H9 (cell line): ENCODE data around the gene MICALL2. TPM values are rescaled to one million over a fixed set of nuclear protein-coding genes. Genes with fewer than 3 reads are reported as not detected.

Source experiments
- DNase-seq: peaks from one replicate; pipeline ENCODE4 v3.0.0-alpha.2; 2017
- H2AFZ ChIP-seq: one replicate; pipeline ENCODE4 v1.6.1; 2013; ENCODE audit warnings: mild to moderate bottlenecking, low read length, control low read depth, moderate library complexity
- H2AK5ac ChIP-seq: 2 replicates; pipeline ENCODE4 v1.6.1; 2013; ENCODE audit warnings: low read length, control low read depth, mixed read lengths; ENCODE audit not compliant: insufficient read length
- H2BK120ac ChIP-seq: one replicate; pipeline ENCODE4 v1.6.1; 2013; ENCODE audit warnings: low read depth, mild to moderate bottlenecking, low read length, control low read depth, inconsistent platforms; ENCODE audit not compliant: poor library complexity, severe bottlenecking
- H2BK12ac ChIP-seq: 2 replicates; pipeline ENCODE4 v1.6.1; 2013; ENCODE audit warnings: low read length, control low read depth, mixed read lengths, low read depth; ENCODE audit not compliant: insufficient read length
- H2BK15ac ChIP-seq: 2 replicates; pipeline ENCODE4 v1.6.1; 2013; ENCODE audit warnings: low read depth, low read length, control low read depth
- H2BK20ac ChIP-seq: one replicate; pipeline ENCODE4 v1.6.1; 2013; ENCODE audit warnings: low read depth, mild to moderate bottlenecking, low read length, control low read depth, inconsistent platforms; ENCODE audit not compliant: poor library complexity, severe bottlenecking
- H2BK5ac ChIP-seq: 2 replicates; pipeline ENCODE4 v1.6.1; 2013; ENCODE audit warnings: low read length, control low read depth, mixed read lengths; ENCODE audit not compliant: insufficient read length
- H3K14ac ChIP-seq: 2 replicates; pipeline ENCODE4 v1.6.1; 2013; ENCODE audit warnings: low read length, control low read depth; ENCODE audit not compliant: insufficient read depth
- H3K18ac ChIP-seq: 2 replicates; pipeline ENCODE4 v1.6.1; 2013; ENCODE audit warnings: low read depth, mild to moderate bottlenecking, mixed read lengths, low read length, control low read depth; ENCODE audit not compliant: insufficient read length
- H3K23ac ChIP-seq: 2 replicates; pipeline ENCODE4 v1.6.1; 2013; ENCODE audit warnings: low read length, control low read depth, mixed read lengths, low read depth; ENCODE audit not compliant: insufficient read length
- H3K23me2 ChIP-seq: 2 replicates; pipeline ENCODE4 v1.6.1; 2013; ENCODE audit warnings: low read depth, mild to moderate bottlenecking, mixed read lengths, low read length, control low read depth; ENCODE audit not compliant: insufficient read length, poor library complexity, severe bottlenecking
- H3K27ac ChIP-seq: 2 replicates; pipeline ENCODE4 v1.5.1; 2013; ENCODE audit warnings: low read length, control low read depth, mixed read lengths, low read depth; ENCODE audit not compliant: insufficient read length
- H3K27me3 ChIP-seq: 2 replicates; pipeline ENCODE4 v1.6.1; 2013; ENCODE audit warnings: low read length, control low read depth, inconsistent platforms; ENCODE audit not compliant: insufficient read depth
- H3K4ac ChIP-seq: 2 replicates; pipeline ENCODE4 v1.6.1; 2013; ENCODE audit warnings: low read depth, mild to moderate bottlenecking, control low read depth, inconsistent platforms, low read length, moderate library complexity
- H3K4me1 ChIP-seq: 2 replicates; pipeline ENCODE4 v1.6.1; 2013; ENCODE audit warnings: low read length, control low read depth, inconsistent platforms; ENCODE audit not compliant: insufficient read depth
- H3K4me2 ChIP-seq: 2 replicates; pipeline ENCODE4 v1.6.1; 2013; ENCODE audit warnings: low read length, control low read depth, mixed read lengths; ENCODE audit not compliant: insufficient read length, insufficient read depth
- H3K56ac ChIP-seq: 2 replicates; pipeline ENCODE4 v1.6.1; 2013; ENCODE audit warnings: low read depth, mild to moderate bottlenecking, mixed read lengths, low read length, control low read depth; ENCODE audit not compliant: insufficient read length
- H3K79me1 ChIP-seq: 2 replicates; pipeline ENCODE4 v1.6.1; 2013; ENCODE audit warnings: low read depth, mild to moderate bottlenecking, moderate library complexity, low read length, control low read depth, inconsistent platforms; ENCODE audit not compliant: insufficient read depth, poor library complexity, severe bottlenecking
- H3K79me2 ChIP-seq: 2 replicates; pipeline ENCODE4 v1.6.1; 2013; ENCODE audit warnings: low read length, control low read depth, inconsistent platforms; ENCODE audit not compliant: insufficient read depth
- H3K9ac ChIP-seq: 2 replicates; pipeline ENCODE4 v1.6.1; 2013; ENCODE audit warnings: low read length, control low read depth, mixed read lengths; ENCODE audit not compliant: insufficient read length; ENCODE audit errors: extremely low read depth
- H3K9me3 ChIP-seq: one replicate; pipeline ENCODE4 v1.6.1; 2013; ENCODE audit warnings: low read depth, low read length, inconsistent platforms; ENCODE audit not compliant: control insufficient read depth
- H3T11ph ChIP-seq: one replicate; pipeline ENCODE4 v1.6.1; 2013; ENCODE audit warnings: mild to moderate bottlenecking, low read length, control low read depth, inconsistent platforms
- H4K20me1 ChIP-seq: one replicate; pipeline ENCODE4 v1.6.1; 2013; ENCODE audit not compliant: control insufficient read depth, insufficient read length, insufficient read depth
- H4K5ac ChIP-seq: 2 replicates; pipeline ENCODE4 v1.6.1; 2013; ENCODE audit warnings: low read depth, mild to moderate bottlenecking, mixed read lengths, low read length, control low read depth; ENCODE audit not compliant: insufficient read length
- H4K8ac ChIP-seq: replicated peaks from 2 replicates; pipeline ENCODE4 v1.6.1; 2013; ENCODE audit warnings: low read length, control low read depth, mixed read lengths, low read depth; ENCODE audit not compliant: insufficient read length
- H4K91ac ChIP-seq: 2 replicates; pipeline ENCODE4 v1.6.1; 2013; ENCODE audit warnings: low read depth, mild to moderate bottlenecking, moderate library complexity, mixed read lengths, low read length, control low read depth; ENCODE audit not compliant: insufficient read length
- H3K27ac Mint-ChIP-seq, 3 experiments: 2 replicates in 2 of 3; 3 replicates in 1 of 3; pipeline ENCODE4 v1.8.0; 2020 to 2021; ENCODE audit warnings: mixed read lengths in 3 of 3, mild to moderate bottlenecking in 1 of 3, moderate library complexity in 1 of 3
- H3K27me3 Mint-ChIP-seq: 2 replicates; pipeline ENCODE4 v1.8.0; 2021; ENCODE audit warnings: low read depth, mild to moderate bottlenecking, moderate library complexity, mixed read lengths
- H3K36me3 Mint-ChIP-seq, 3 experiments: 2 replicates in 2 of 3; 3 replicates in 1 of 3; pipeline ENCODE4 v1.8.0; 2020 to 2021; ENCODE audit warnings: low read depth in 3 of 3, mixed read lengths in 3 of 3; ENCODE audit not compliant: insufficient read depth in 1 of 3
- H3K4me1 Mint-ChIP-seq, 2 experiments: 2 replicates each; pipeline ENCODE4 v1.8.0; 2020; ENCODE audit warnings: mixed read lengths in 2 of 2
- H3K4me3 Mint-ChIP-seq, 2 experiments: 2 replicates in 1 of 2; 3 replicates in 1 of 2; pipeline ENCODE4 v1.8.0; 2020 to 2021; ENCODE audit warnings: mild to moderate bottlenecking in 2 of 2, mixed read lengths in 2 of 2, moderate library complexity in 1 of 2
- H3K9me3 Mint-ChIP-seq, 2 experiments: 2 replicates in 1 of 2; 3 replicates in 1 of 2; pipeline ENCODE4 v1.8.0; 2020; ENCODE audit warnings: mild to moderate bottlenecking in 2 of 2, mixed read lengths in 2 of 2, moderate library complexity in 1 of 2
- CTCF ChIP-seq: fragments of 200-600 bp; sonication (generic); conservative IDR thresholded peaks from 3 replicates; pipeline ENCODE4 v1.8.0; 2021; ENCODE audit warnings: antibody characterized with exemption, mild to moderate bottlenecking
- WGBS: extraction: QIAGEN DNeasy Blood & Tissue Kit; methylation state at CpG from one replicate; pipeline ENCODE4 v1.1.7; 2013; ENCODE audit warnings: missing lambda C conversion rate, low lambda C conversion rate, mixed read lengths; ENCODE audit not compliant: insufficient read length; ENCODE audit errors: extremely low coverage; 5-methylcytosine and 5-hydroxymethylcytosine counted together
- total RNA-seq: library from RNA; stranded (reverse); gene quantifications from 2 replicates; pipeline ENCODE4 v1.2.1, GENCODE V29; 2021

MICALL2 gene
- total RNA-seq, 1 experiment from 2014 or later: 7.1 TPM

- Histone ChIP-seq H2BK120ac (no peak overlapping the region), H3K4me2 (no peak overlapping the region), H2BK20ac (no peak overlapping the region), H3K9me3 (no peaks in the 10 kb centered on the region), H3K79me2 (no peaks in the 10 kb centered on the region), H3K9ac (no peak overlapping the region), H3K4ac (no peak overlapping the region), H2BK5ac (no peak overlapping the region), H3K27ac (no peak overlapping the region), H2BK12ac (no peak overlapping the region), H3K56ac (no peak overlapping the region), H3T11ph (no peak overlapping the region), H3K27me3 (peaks cover 2% of the 10 kb centered on the region; the same call in 1 of the 2 replicates), H4K8ac (no peak overlapping the region), H3K79me1 (no peaks in the 10 kb centered on the region), H3K4me1 (no peaks in the 10 kb centered on the region), H3K18ac (no peak overlapping the region), H3K14ac (no peak overlapping the region), H4K20me1 (no peaks in the 10 kb centered on the region), H3K23me2 (no peaks in the 10 kb centered on the region), H3K23ac (no peak overlapping the region), H4K5ac (no peak overlapping the region), H2BK15ac (no peak overlapping the region), H4K91ac (no peak overlapping the region), H2AK5ac (no peak overlapping the region), H2AFZ (no peak overlapping the region)
- no peak for DNase-seq
- Mint-ChIP-seq H3K4me3 (no peak overlapping the region), H3K36me3 (no peaks in the 10 kb centered on the region), H3K4me1 (peaks cover 5 to 11% of the 10 kb centered on the region in 2 experiments; a peak in 3 of 4 replicates), H3K9me3 (peaks cover 0 to 3% of the 10 kb centered on the region in 2 experiments; a peak in 3 of 5 replicates), H3K27me3 (peaks cover 71% of the 10 kb centered on the region), H3K27ac (no peak overlapping the region)
- no CpG with 5 or more reads among the region's 12 CpGs for WGBS
- no peak for TF ChIP-seq CTCF
Observed at GRCh38 chr7:1397491-1398327, 61.6 kb downstream of the MICALL2 start.
